ENCODE results near the gene WNT2.

GRCh38 chr7:117319181-117319580 is 3.7 kb downstream of the WNT2 start:
- TF ChIP-seq CTCF (IDR thresholded peaks at IDR 0.05) (no peak), POLR2A (IDR thresholded peaks at IDR 0.05) (no peak)
